ENCODE results near the gene ATP5PD.

GRCh38 chr17:75005291-75005690 lies 41.5 kb downstream of the ATP5PD start:
- TF ChIP-seq POLR2AphosphoS5 (IDR thresholded peaks at IDR 0.05; ENCODE audit: borderline replicate concordance, low read depth, low read length) (no peak), FOXP2 (optimal IDR thresholded peaks at IDR 0.05; ENCODE audit: control extremely low read depth, extremely low read length, insufficient read depth) (no peak)
